Testis (tissue), 3 donors: Measurements from ENCODE around the gene ROBO1. TPM values are rescaled to one million over a fixed set of nuclear protein-coding genes. Genes with fewer than 3 reads are reported as not detected.
"Not testable (repeated sequence)": the region's sequence is repeated elsewhere in the genome, so short reads cannot be mapped to it uniquely, and the experiment has no call there.

Source experiments
- DNase-seq: peaks from one replicate; pipeline ENCODE4 v3.0.0-alpha.2; 2019
- H3K27ac ChIP-seq, 2 donors: fragments of 200-600 bp; sonication (generic); one replicate each; pipeline ENCODE4 v1.5.1; 2019
- H3K27me3 ChIP-seq: fragments of 200-600 bp; sonication (generic); one replicate; pipeline ENCODE4 v1.5.1; 2019
- H3K36me3 ChIP-seq: fragments of 200-600 bp; sonication (generic); one replicate; pipeline ENCODE4 v1.5.1; 2017; ENCODE audit warnings: low read depth; ENCODE audit errors: missing control alignments
- H3K4me1 ChIP-seq: fragments of 200-600 bp; sonication (generic); one replicate; pipeline ENCODE4 v1.5.1; 2019
- H3K4me3 ChIP-seq, 2 donors: fragments of 200-600 bp; sonication (generic); one replicate each; pipeline ENCODE4 v1.5.1; 2017 to 2019
- H3K9me3 ChIP-seq: fragments of 200-600 bp; sonication (generic); one replicate; pipeline ENCODE4 v1.5.1; 2017
- POLR2A ChIP-seq: fragments of 450-650 bp; IDR thresholded peaks from one replicate; pipeline ENCODE4 v1.6.1; 2017; ENCODE audit warnings: antibody characterized with exemption, mild to moderate bottlenecking, moderate library complexity
- WGBS, 2 donors: methylation state at CpG; one replicate each; pipeline ENCODE4 v1.1.5; 2018; 5-methylcytosine and 5-hydroxymethylcytosine counted together
- intact Hi-C: fragments of 100-400 bp; cut with DNase I; formaldehyde crosslinking; loops from one replicate; pipeline ENCODE4 v1.15.1; 2023; ENCODE audit warnings: low total_unique reads
- polyA plus RNA-seq: library from polyadenylated mRNA; stranded (reverse); fragments of 350-450 nt; fragmentation: Illumina TruSeq; extraction: RNeasy Lipid Tissue Mini Kit (QIAGEN cat#74804); gene quantifications from one replicate; pipeline ENCODE4 v1.2.3, GENCODE V29; 2014; ENCODE audit warnings: low read depth, low replicate concordance; ENCODE audit not compliant: insufficient read depth
- total RNA-seq, 2 donors: library from RNA; depleted of rRNA; stranded (reverse); fragments of >200 nt; gene quantifications; one replicate each; pipeline ENCODE4 v1.2.3, GENCODE V29; 2016
- TF ChIP-seq, protein P1 (sequence below), 3 experiments: fragments of 450-650 bp in 2 of 3; fragments of 200-600 bp in 1 of 3; sonication (generic) in 1 of 3; IDR thresholded peaks; one replicate each; pipeline ENCODE4 v1.5.1; 2016 to 2019; ENCODE audit warnings: antibody characterized with exemption in 3 of 3, mild to moderate bottlenecking in 2 of 3, moderate library complexity in 1 of 3

The ROBO1 gene
- total and polyA plus RNA-seq, 3 donors from 2014 or later: 39.4 to 45.1 (median 42.6) TPM

DNA sequence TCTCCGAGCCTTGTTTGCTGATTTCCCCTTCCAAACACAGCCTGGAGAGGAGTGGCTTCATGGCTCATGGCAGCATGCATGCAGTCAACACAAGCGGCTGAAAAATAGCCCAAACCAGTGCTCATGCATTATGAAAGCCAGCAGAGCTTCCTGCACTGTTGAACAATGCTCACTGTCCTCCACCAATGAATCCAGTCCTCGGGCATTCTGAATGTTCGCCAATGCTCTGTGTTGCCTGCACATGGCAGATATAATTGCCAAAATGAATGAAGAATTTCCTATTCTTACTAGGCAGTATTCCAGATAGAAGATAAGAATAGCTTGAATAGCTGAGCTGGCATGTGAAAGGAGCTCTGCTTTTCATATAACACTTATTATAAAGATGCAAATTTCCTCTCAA lies 252.7 kb downstream of the ROBO1 start:
- no peak for TF ChIP-seq POLR2A
- TF ChIP-seq, protein P1, sequence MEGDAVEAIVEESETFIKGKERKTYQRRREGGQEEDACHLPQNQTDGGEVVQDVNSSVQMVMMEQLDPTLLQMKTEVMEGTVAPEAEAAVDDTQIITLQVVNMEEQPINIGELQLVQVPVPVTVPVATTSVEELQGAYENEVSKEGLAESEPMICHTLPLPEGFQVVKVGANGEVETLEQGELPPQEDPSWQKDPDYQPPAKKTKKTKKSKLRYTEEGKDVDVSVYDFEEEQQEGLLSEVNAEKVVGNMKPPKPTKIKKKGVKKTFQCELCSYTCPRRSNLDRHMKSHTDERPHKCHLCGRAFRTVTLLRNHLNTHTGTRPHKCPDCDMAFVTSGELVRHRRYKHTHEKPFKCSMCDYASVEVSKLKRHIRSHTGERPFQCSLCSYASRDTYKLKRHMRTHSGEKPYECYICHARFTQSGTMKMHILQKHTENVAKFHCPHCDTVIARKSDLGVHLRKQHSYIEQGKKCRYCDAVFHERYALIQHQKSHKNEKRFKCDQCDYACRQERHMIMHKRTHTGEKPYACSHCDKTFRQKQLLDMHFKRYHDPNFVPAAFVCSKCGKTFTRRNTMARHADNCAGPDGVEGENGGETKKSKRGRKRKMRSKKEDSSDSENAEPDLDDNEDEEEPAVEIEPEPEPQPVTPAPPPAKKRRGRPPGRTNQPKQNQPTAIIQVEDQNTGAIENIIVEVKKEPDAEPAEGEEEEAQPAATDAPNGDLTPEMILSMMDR (IDR thresholded peaks at IDR 0.05): no peak
- WGBS, 2 donors: 50 to 61% methylated on average over 4 of the region's 4 CpGs
- Histone ChIP-seq H3K4me3 (no peak overlapping the region), H3K27me3 (no peaks in the 10 kb centered on the region), H3K9me3 (no peaks in the 10 kb centered on the region), H3K4me1 (no peaks in the 10 kb centered on the region), H3K27ac (no peak overlapping the region), H3K36me3 (no peaks in the 10 kb centered on the region)
- no peak for DNase-seq
- intact Hi-C loops: no loop called here

DNA sequence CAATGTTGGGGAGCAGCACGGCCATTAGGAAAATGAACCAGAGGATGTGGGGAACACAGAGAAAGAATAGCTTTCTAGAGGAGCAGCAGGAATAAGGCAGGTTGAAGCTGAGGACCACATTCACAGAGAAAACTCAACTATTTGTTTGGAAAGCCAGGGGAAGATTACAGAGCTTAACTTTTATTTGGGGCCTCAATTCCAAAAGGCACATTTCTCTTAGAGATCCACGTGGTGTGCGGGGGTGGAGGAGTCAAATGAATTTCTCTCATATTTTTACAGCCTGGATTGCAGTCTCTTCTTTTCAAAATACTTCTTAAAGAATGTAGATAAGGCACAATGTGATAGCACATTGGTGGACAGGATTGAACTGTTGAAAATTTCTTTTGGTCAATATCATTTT lies 253.7 kb downstream of the ROBO1 start:
- intact Hi-C loops: no loop called here
- Histone ChIP-seq H3K27ac (no peak overlapping the region), H3K9me3 (no peaks in the 10 kb centered on the region), H3K4me1 (no peaks in the 10 kb centered on the region), H3K27me3 (no peaks in the 10 kb centered on the region), H3K4me3 (no peak overlapping the region), H3K36me3 (no peaks in the 10 kb centered on the region)
- no peak for TF ChIP-seq POLR2A
- TF ChIP-seq, protein P1 (IDR thresholded peaks at IDR 0.05): no peak
- DNase-seq: no peak
- 73 to 79% methylated on average over 3 of the region's 3 CpGs for WGBS, 2 donors

DNA sequence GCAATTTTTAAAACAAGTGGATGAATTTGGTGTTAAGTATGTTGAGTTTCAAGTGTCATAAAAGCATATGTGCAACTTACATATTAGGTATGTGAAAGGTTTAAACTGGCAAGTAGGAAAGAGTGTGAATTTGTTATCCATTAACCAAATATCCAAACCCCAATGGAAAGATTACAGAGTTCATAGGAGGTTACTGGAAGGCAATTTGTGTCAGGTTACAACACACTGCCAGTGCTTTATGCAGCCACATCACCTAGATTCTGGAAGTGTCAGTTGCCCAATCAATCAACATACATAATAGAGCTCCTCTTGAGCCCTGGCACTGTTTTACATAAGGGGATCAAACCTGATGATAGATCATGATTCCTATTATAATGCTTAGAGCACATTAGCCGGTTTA lies 261.0 kb downstream of the ROBO1 start:
- 100% methylated on average over 1 of the region's 1 CpG for WGBS, 2 donors
- intact Hi-C loops: no loop called here

DNA sequence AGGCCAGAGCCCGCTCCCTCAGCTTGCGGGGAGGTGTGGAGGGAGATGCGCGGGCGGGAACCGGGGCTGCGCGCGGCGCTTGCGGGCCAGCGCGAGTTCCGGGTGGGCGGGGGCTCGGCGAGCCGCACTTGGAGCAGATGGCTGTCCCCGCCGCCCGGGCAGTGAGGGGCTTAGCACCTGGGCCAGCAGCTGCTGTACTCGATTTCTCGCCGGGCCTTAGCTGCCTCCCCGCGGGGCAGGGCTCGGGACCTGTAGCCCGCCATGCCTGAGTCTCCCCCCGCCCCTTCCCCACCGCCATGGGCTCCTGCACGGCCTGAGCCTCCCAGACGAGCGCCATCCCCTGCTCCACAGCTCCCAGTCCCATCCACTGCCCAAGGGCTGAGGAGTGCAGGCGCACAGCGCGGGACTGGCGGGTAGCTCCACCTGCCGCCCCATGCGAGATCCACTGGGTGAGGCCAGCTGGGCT lies 265.5 kb downstream of the ROBO1 start:
- H3K9me3 ChIP-seq, intact Hi-C loops, H3K27ac ChIP-seq, H3K36me3 ChIP-seq, H3K27me3 ChIP-seq, H3K4me1 ChIP-seq: not testable (repeated sequence)
- DNase-seq: peak; percentile 32
- WGBS, 2 donors: 81 to 93% methylated on average over 16 to 32 of the region's 39 CpGs
- peak overlapping the region; percentile 22 to 58 for H3K4me3 ChIP-seq

More for the DNA sequence above, 261.0 kb downstream of the ROBO1 start:
- Histone ChIP-seq H3K27me3 (no peaks in the 10 kb centered on the region), H3K27ac (no peak overlapping the region), H3K9me3 (no peaks in the 10 kb centered on the region), H3K36me3 (no peaks in the 10 kb centered on the region), H3K4me1 (no peaks in the 10 kb centered on the region), H3K4me3 (no peak overlapping the region)
- TF ChIP-seq, protein P1 (IDR thresholded peaks at IDR 0.05): no peak
- no peak for TF ChIP-seq POLR2A
- no peak for DNase-seq

DNA sequence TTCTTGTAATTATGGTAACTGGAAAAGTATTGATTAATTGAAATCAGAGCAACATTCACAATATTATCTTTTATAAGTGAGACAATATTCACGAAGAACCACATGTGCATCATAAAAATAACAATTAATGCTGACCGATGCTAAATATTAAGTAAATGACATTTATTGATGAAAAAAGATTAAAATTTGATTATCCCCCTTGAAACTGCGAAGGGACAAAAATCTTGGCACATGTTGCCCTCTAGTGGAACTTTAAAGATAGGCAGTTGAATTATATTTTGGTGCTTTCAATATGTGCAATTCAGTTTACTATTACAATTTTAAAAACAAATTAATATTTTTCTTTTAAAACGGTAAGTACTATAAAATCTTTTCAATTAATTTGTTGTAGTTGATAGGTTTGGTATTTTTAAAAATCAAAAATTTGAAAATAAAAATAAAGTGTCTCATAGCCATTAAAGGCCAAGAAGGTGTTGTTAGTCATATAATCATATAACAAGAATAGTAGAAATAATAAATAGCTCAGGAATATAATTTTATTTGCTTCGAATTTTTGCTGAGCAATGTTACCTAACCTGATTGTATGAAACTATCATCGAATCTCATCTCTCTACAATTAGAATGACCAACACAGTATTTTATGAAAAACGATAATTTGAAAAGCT lies 270.2 kb downstream of the ROBO1 start:
- Histone ChIP-seq H3K36me3 (no peaks in the 10 kb centered on the region), H3K4me3 (no peak overlapping the region), H3K27me3 (no peaks in the 10 kb centered on the region), H3K9me3 (no peaks in the 10 kb centered on the region), H3K27ac (no peak overlapping the region), H3K4me1 (no peaks in the 10 kb centered on the region)
- TF ChIP-seq, protein P1 (IDR thresholded peaks at IDR 0.05): peak; percentile 27 to 77 (median 47)
- no peak for TF ChIP-seq POLR2A
- 30 to 31% methylated on average over 7 of the region's 7 CpGs for WGBS, 2 donors
- intact Hi-C loops: no loop called here
- no peak for DNase-seq
